CD14-positive monocyte (primary cell): ENCODE results near the gene CYP21A2. TPM values are rescaled to one million over a fixed set of nuclear protein-coding genes. Genes with fewer than 3 reads are reported as not detected.
"Not testable (repeated sequence)": the region's sequence is repeated elsewhere in the genome, so short reads cannot be mapped to it uniquely, and the experiment has no call there.

ENCODE experiments used
- DNase-seq, 3 donors: peaks; one replicate each; pipeline ENCODE4 v3.0.0-alpha.2; 2011 to 2022
- H2AFZ ChIP-seq: 2 replicates; pipeline ENCODE4 v1.6.0; 2012; ENCODE audit warnings: mild to moderate bottlenecking, low read depth, low read length, inconsistent platforms; ENCODE audit not compliant: insufficient read depth, poor library complexity, severe bottlenecking
- H3K27ac ChIP-seq, 2 donors: 1 replicate in 1 of 2; 2 replicates in 1 of 2; pipeline ENCODE4 v1.5.1; 2012 to 2013; ENCODE audit warnings: low read length in 2 of 2, control low read depth in 1 of 2, inconsistent platforms in 1 of 2, low read depth in 1 of 2, mild to moderate bottlenecking in 1 of 2
- H3K27me3 ChIP-seq, 2 donors: one replicate each; pipeline versions ENCODE4 v1.6.0 to v1.6.1; 2011 to 2013; ENCODE audit warnings: low read length in 2 of 2; ENCODE audit not compliant: control insufficient read depth in 2 of 2, insufficient read depth in 2 of 2
- H3K36me3 ChIP-seq, 2 donors: replicated peaks in 1 of 2; 1 replicate in 1 of 2; 2 replicates in 1 of 2; pipeline versions ENCODE4 v1.5.1 to v1.6.1; 2012 to 2013; ENCODE audit warnings: low read length in 2 of 2, control low read depth in 1 of 2, inconsistent platforms in 1 of 2, mild to moderate bottlenecking in 1 of 2; ENCODE audit not compliant: insufficient read depth in 2 of 2, control insufficient read depth in 1 of 2
- H3K4me1 ChIP-seq, 2 donors: 1 replicate in 1 of 2; 2 replicates in 1 of 2; pipeline versions ENCODE4 v1.5.1 to v1.6.1; 2012 to 2013; ENCODE audit warnings: low read length in 2 of 2, control low read depth in 1 of 2, inconsistent platforms in 1 of 2, mild to moderate bottlenecking in 1 of 2, moderate library complexity in 1 of 2; ENCODE audit not compliant: insufficient read depth in 2 of 2, control insufficient read depth in 1 of 2
- H3K4me2 ChIP-seq: replicated peaks from 2 replicates; pipeline ENCODE3; 2012; ENCODE audit warnings: low read length, moderate library complexity, mild to moderate bottlenecking; ENCODE audit not compliant: poor library complexity, severe bottlenecking; ENCODE audit errors: extremely low read depth
- H3K4me3 ChIP-seq, 3 experiments: fragments of 200-600 bp in 1 of 3; sonication (generic) in 1 of 3; replicated peaks in 1 of 3; 1 replicate in 2 of 3; 2 replicates in 1 of 3; pipeline ENCODE4 v1.5.1; 2011 to 2013; ENCODE audit warnings: low read length in 3 of 3, mild to moderate bottlenecking in 3 of 3, control low read depth in 2 of 3, low read depth in 2 of 3, inconsistent platforms in 1 of 3, moderate library complexity in 1 of 3
- H3K79me2 ChIP-seq: 2 replicates; pipeline ENCODE4 v1.6.0; 2012; ENCODE audit warnings: mild to moderate bottlenecking, control low read depth, inconsistent platforms, low read length, moderate library complexity; ENCODE audit not compliant: insufficient read depth
- H3K9ac ChIP-seq: 2 replicates; pipeline ENCODE4 v1.6.0; 2017; ENCODE audit warnings: low read length, mild to moderate bottlenecking; ENCODE audit not compliant: insufficient read depth, poor library complexity, severe bottlenecking
- H3K9me3 ChIP-seq, 2 donors: replicated peaks in 1 of 2; 1 replicate in 1 of 2; 2 replicates in 1 of 2; pipeline versions ENCODE4 v1.5.1 to v1.6.1; 2012 to 2013; ENCODE audit warnings: low read length in 2 of 2, control low read depth in 1 of 2; ENCODE audit not compliant: control insufficient read depth in 1 of 2, insufficient read depth in 1 of 2
- H4K20me1 ChIP-seq: 2 replicates; pipeline ENCODE4 v1.6.0; 2012; ENCODE audit warnings: mild to moderate bottlenecking, low read length, control low read depth, moderate library complexity; ENCODE audit not compliant: insufficient read depth
- H3K27ac Mint-ChIP-seq, 7 donors: one replicate each; pipeline ENCODE4 v1.8.0; 2020; ENCODE audit warnings: mild to moderate bottlenecking in 7 of 7, mixed read lengths in 7 of 7, moderate library complexity in 6 of 7, inconsistent platforms in 2 of 7
- H3K27me3 Mint-ChIP-seq, 3 donors: one replicate each; pipeline ENCODE4 v1.8.0; 2021 to 2022; ENCODE audit warnings: low read depth in 3 of 3, mild to moderate bottlenecking in 3 of 3, mixed read lengths in 3 of 3, moderate library complexity in 3 of 3, inconsistent platforms in 1 of 3
- H3K36me3 Mint-ChIP-seq, 2 donors: one replicate each; pipeline ENCODE4 v1.8.0; 2020; ENCODE audit warnings: mixed read lengths in 2 of 2, inconsistent platforms in 1 of 2, mild to moderate bottlenecking in 1 of 2
- H3K4me1 Mint-ChIP-seq: one replicate; pipeline ENCODE4 v1.8.0; 2020; ENCODE audit warnings: mild to moderate bottlenecking, mixed read lengths
- H3K4me3 Mint-ChIP-seq, 2 donors: one replicate each; pipeline ENCODE4 v1.8.0; 2020; ENCODE audit warnings: mild to moderate bottlenecking in 2 of 2, mixed read lengths in 2 of 2, moderate library complexity in 1 of 2
- H3K9me3 Mint-ChIP-seq, 7 donors: one replicate each; pipeline ENCODE4 v1.8.0; 2020 to 2022; ENCODE audit warnings: mixed read lengths in 7 of 7, mild to moderate bottlenecking in 6 of 7, moderate library complexity in 6 of 7, inconsistent platforms in 2 of 7
- CTCF ChIP-seq: fragments of 200-600 bp; IDR thresholded peaks from one replicate; pipeline ENCODE4 v1.8.0; 2022; ENCODE audit warnings: antibody characterized with exemption, mild to moderate bottlenecking
- WGBS: methylation state at CpG from one replicate; pipeline ENCODE4 v1.1.5; 2013; ENCODE audit warnings: missing lambda C conversion rate; ENCODE audit not compliant: insufficient coverage; 5-methylcytosine and 5-hydroxymethylcytosine counted together
- intact Hi-C, 2 donors: fragments of 100-400 bp; cut with micrococcal nuclease; formaldehyde crosslinking; loops; one replicate each; pipeline versions ENCODE4 v1.15.0 to v1.15.1; 2023
- polyA plus RNA-seq, 3 donors: library from polyadenylated mRNA; depleted of rRNA in 1 of 3; unstranded in 2 of 3; stranded (reverse) in 1 of 3; fragments of 300-500 nt in 2 of 3; fragments of >200 nt in 1 of 3; fragmentation: Illumina TruSeq in 2 of 3; gene quantifications; 1 replicate in 2 of 3; 2 replicates in 1 of 3; pipeline ENCODE4 v1.2.3, GENCODE V29; 2012 to 2021

Gene CYP21A2
- polyA plus RNA-seq, 3 donors = 0.16 TPM; not detected in 2

DNA sequence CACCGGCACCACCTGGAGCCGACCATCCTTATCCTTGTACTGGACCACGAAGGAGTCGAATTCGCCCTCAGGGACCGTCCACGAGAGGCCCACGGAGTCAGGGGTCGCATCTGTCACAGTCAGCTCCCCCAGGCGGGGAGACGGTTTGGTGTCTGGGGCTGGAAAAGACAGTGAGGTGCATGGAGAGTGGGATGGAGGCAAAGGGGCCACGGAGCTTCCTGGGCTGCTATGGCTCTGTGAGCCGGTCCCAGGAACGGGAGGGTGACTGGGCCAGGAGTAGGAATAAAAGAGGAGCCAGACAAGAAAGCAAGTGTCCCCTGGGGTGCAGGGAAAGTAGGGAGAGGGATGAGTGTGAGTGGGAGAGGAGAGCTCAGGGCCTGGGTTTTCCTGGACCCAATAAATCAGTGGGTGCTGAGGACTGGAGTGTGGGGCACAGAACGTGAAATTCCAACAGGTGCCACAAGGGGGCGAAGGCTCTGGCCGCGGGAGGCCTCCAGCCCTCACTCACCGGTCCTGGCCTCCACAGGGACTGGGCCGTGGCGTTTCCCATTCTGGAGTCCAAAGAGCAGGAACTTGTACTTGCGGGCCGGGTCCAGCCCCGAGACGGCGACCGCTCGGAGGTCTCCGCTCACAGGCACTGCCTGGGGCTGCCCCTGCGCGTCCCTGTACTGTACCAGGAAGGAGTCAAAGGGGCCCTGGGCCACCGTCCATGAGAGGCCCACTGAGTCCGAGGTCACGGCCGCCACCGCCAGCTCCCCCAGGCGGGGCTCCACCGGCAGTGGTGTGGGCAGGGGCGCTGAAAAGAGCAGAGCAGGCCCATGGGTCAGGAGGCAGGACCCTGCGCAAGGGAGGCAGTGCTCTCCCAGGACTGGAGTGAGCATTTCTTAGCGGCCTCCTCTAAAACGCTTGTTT lies 9.9 kb downstream of the CYP21A2 start:
- H3K4me2 ChIP-seq = no peak overlapping the region
- H3K36me3 ChIP-seq = no peaks in the 10 kb centered on the region
- no peak overlapping the region for H3K4me3 Mint-ChIP-seq
- peak; percentile 45 to 59 (median 57) for DNase-seq
- intact Hi-C loops = no loop called here
- H3K4me1 Mint-ChIP-seq = peaks cover 4% of the 10 kb centered on the region
- H3K36me3 Mint-ChIP-seq = no peaks in the 10 kb centered on the region
- H3K27me3 Mint-ChIP-seq = peaks cover 1 to 3% (median 2%) of the 10 kb centered on the region in 3 donors
- no peaks in the 10 kb centered on the region for H3K9me3 Mint-ChIP-seq
- TF ChIP-seq CTCF = peak; percentile 96
- no peaks in the 10 kb centered on the region for H3K79me2 ChIP-seq
- no peaks in the 10 kb centered on the region for H3K27me3 ChIP-seq
- peak overlapping the region; percentile 63 for H2AFZ ChIP-seq
- no peaks in the 10 kb centered on the region for H3K4me1 ChIP-seq
- H3K9ac ChIP-seq = no peak overlapping the region
- H4K20me1 ChIP-seq = no peaks in the 10 kb centered on the region
- WGBS = 54% methylated on average over 41 of the region's 42 CpGs
- no peak overlapping the region for H3K4me3 ChIP-seq
- no peak overlapping the region for H3K27ac ChIP-seq
- H3K9me3 ChIP-seq = no peaks in the 10 kb centered on the region
- no peak overlapping the region for H3K27ac Mint-ChIP-seq

GRCh38 chr6:32049149-32049548 lies 10.9 kb downstream of the CYP21A2 start:
- H4K20me1 ChIP-seq, H3K27me3 Mint-ChIP-seq, DNase-seq, H3K4me3 Mint-ChIP-seq, H3K79me2 ChIP-seq, H3K4me2 ChIP-seq, intact Hi-C loops, H3K27ac Mint-ChIP-seq, H2AFZ ChIP-seq, H3K9ac ChIP-seq, H3K9me3 Mint-ChIP-seq, H3K27ac ChIP-seq, H3K36me3 Mint-ChIP-seq, H3K4me1 Mint-ChIP-seq, H3K9me3 ChIP-seq, H3K4me3 ChIP-seq, H3K36me3 ChIP-seq, H3K27me3 ChIP-seq, H3K4me1 ChIP-seq: not testable (repeated sequence)
- 96% methylated on average over 7 of the region's 21 CpGs for WGBS

- intact Hi-C loops, H3K27ac Mint-ChIP-seq, H3K36me3 ChIP-seq, H3K79me2 ChIP-seq, DNase-seq, H2AFZ ChIP-seq, H3K27ac ChIP-seq, H4K20me1 ChIP-seq, H3K27me3 ChIP-seq, H3K4me1 ChIP-seq, H3K4me2 ChIP-seq, H3K36me3 Mint-ChIP-seq, H3K27me3 Mint-ChIP-seq, H3K9me3 Mint-ChIP-seq, H3K4me1 Mint-ChIP-seq, H3K4me3 Mint-ChIP-seq, H3K9ac ChIP-seq, H3K4me3 ChIP-seq, H3K9me3 ChIP-seq: not testable (repeated sequence)
- 100% methylated on average over 1 of the region's 11 CpGs for WGBS
Observed at GRCh38 chr6:32049736-32050135, 11.5 kb downstream of the CYP21A2 start.
